Mononuclear cell (primary cell): ENCODE measurements around the gene IVNS1ABP. TPM values are rescaled to one million over a fixed set of nuclear protein-coding genes. Genes with fewer than 3 reads are reported as not detected.

ENCODE experiments used
- H3K27me3 ChIP-seq: 2 replicates; pipeline ENCODE4 v1.6.0; 2011; ENCODE audit warnings: low read length, control low read depth; ENCODE audit not compliant: insufficient read depth
- H3K4me1 ChIP-seq: 2 replicates; pipeline ENCODE4 v1.5.1; 2011; ENCODE audit warnings: mild to moderate bottlenecking, low read length, control low read depth; ENCODE audit not compliant: insufficient read depth
- H3K4me3 ChIP-seq: 2 replicates; pipeline ENCODE4 v1.5.1; 2011; ENCODE audit warnings: mild to moderate bottlenecking, low read length, moderate library complexity
- H3K9me3 ChIP-seq: 2 replicates; pipeline ENCODE4 v1.5.1; 2011; ENCODE audit warnings: low read depth, mild to moderate bottlenecking, control low read depth, low read length
- total RNA-seq: library from RNA; depleted of rRNA; stranded (reverse); fragments of >200 nt; gene quantifications from one replicate; pipeline ENCODE4 v1.2.3, GENCODE V29; 2012

The IVNS1ABP gene
- total RNA-seq, 1 donor, result 282 TPM

- no peaks in the 10 kb centered on the region for H3K27me3 ChIP-seq
- peaks cover 39% of the 10 kb centered on the region for H3K4me1 ChIP-seq
- no peaks in the 10 kb centered on the region for H3K9me3 ChIP-seq
- H3K4me3 ChIP-seq, result peak overlapping the region; percentile 89
Measured at GRCh38 chr1:185316163-185317033, 645 bp downstream of the IVNS1ABP start.

GRCh38 chr1:185315445-185316071 lies 1.5 kb downstream of the IVNS1ABP start:
- Histone ChIP-seq H3K4me3 (peak overlapping the region; percentile 89), H3K4me1 (peaks cover 39% of the 10 kb centered on the region), H3K27me3 (no peaks in the 10 kb centered on the region), H3K9me3 (no peaks in the 10 kb centered on the region)

GRCh38 chr1:185314411-185314810 lies 2.6 kb downstream of the IVNS1ABP start:
- no peaks in the 10 kb centered on the region for H3K27me3 ChIP-seq
- H3K4me1 ChIP-seq, result peaks cover 39% of the 10 kb centered on the region
- H3K4me3 ChIP-seq, result peak overlapping the region; percentile 3

GRCh38 chr1:185312361-185313138 lies 4.5 kb downstream of the IVNS1ABP start:
- H3K27me3 ChIP-seq, result no peaks in the 10 kb centered on the region

More at GRCh38 chr1:185314411-185314810, 2.6 kb downstream of the IVNS1ABP start:
- H3K9me3 ChIP-seq, result no peaks in the 10 kb centered on the region

GRCh38 chr1:185311589-185312225 lies 5.3 kb downstream of the IVNS1ABP start:
- Histone ChIP-seq H3K4me3 (no peak overlapping the region), H3K27me3 (no peaks in the 10 kb centered on the region), H3K9me3 (no peaks in the 10 kb centered on the region), H3K4me1 (peaks cover 23% of the 10 kb centered on the region)

More at GRCh38 chr1:185312361-185313138, 4.5 kb downstream of the IVNS1ABP start:
- Histone ChIP-seq H3K4me1 (peaks cover 24% of the 10 kb centered on the region), H3K4me3 (no peak overlapping the region), H3K9me3 (no peaks in the 10 kb centered on the region)

- Histone ChIP-seq H3K27me3 (no peaks in the 10 kb centered on the region), H3K4me1 (peaks cover 16% of the 10 kb centered on the region), H3K9me3 (no peaks in the 10 kb centered on the region), H3K4me3 (no peak overlapping the region)
Measured at GRCh38 chr1:185309566-185309965, 7.5 kb downstream of the IVNS1ABP start.

GRCh38 chr1:185308126-185308525 lies 8.9 kb downstream of the IVNS1ABP start:
- Histone ChIP-seq H3K9me3 (no peaks in the 10 kb centered on the region), H3K4me3 (no peak overlapping the region), H3K4me1 (peaks cover 12% of the 10 kb centered on the region), H3K27me3 (no peaks in the 10 kb centered on the region)

- no peaks in the 10 kb centered on the region for H3K27me3 ChIP-seq
- no peaks in the 10 kb centered on the region for H3K4me1 ChIP-seq
- H3K4me3 ChIP-seq, result no peak overlapping the region
- H3K9me3 ChIP-seq, result no peaks in the 10 kb centered on the region
Measured at GRCh38 chr1:185305419-185305818, 11.6 kb downstream of the IVNS1ABP start.

- Histone ChIP-seq H3K4me3 (no peak overlapping the region), H3K4me1 (no peaks in the 10 kb centered on the region), H3K27me3 (no peaks in the 10 kb centered on the region), H3K9me3 (no peaks in the 10 kb centered on the region)
Measured at GRCh38 chr1:185300152-185300551, 16.9 kb downstream of the IVNS1ABP start.

GRCh38 chr1:185297982-185298381 lies 19.1 kb downstream of the IVNS1ABP start:
- Histone ChIP-seq H3K4me3 (no peak overlapping the region), H3K4me1 (no peaks in the 10 kb centered on the region), H3K9me3 (no peaks in the 10 kb centered on the region), H3K27me3 (no peaks in the 10 kb centered on the region)

GRCh38 chr1:185295091-185295490 lies 22.0 kb downstream of the IVNS1ABP start:
- no peak overlapping the region for H3K4me3 ChIP-seq

GRCh38 chr1:185293967-185294542 lies 23.0 kb downstream of the IVNS1ABP start:
- Histone ChIP-seq H3K27me3 (no peaks in the 10 kb centered on the region), H3K4me1 (peaks cover 16% of the 10 kb centered on the region), H3K4me3 (no peak overlapping the region), H3K9me3 (no peaks in the 10 kb centered on the region)

More at GRCh38 chr1:185295091-185295490, 22.0 kb downstream of the IVNS1ABP start:
- Histone ChIP-seq H3K9me3 (no peaks in the 10 kb centered on the region), H3K4me1 (peaks cover 16% of the 10 kb centered on the region), H3K27me3 (no peaks in the 10 kb centered on the region)

GRCh38 chr1:185292237-185292636 lies 24.8 kb downstream of the IVNS1ABP start:
- Histone ChIP-seq H3K9me3 (no peaks in the 10 kb centered on the region), H3K4me3 (no peak overlapping the region), H3K4me1 (peaks cover 16% of the 10 kb centered on the region), H3K27me3 (no peaks in the 10 kb centered on the region)

- Histone ChIP-seq H3K4me1 (peaks cover 16% of the 10 kb centered on the region), H3K4me3 (no peak overlapping the region), H3K9me3 (no peaks in the 10 kb centered on the region), H3K27me3 (no peaks in the 10 kb centered on the region)
Measured at GRCh38 chr1:185291652-185292051, 25.4 kb downstream of the IVNS1ABP start.
